Loucy (cell line): ENCODE measurements around the gene OVAAL.

Experiments used
- H2AFZ ChIP-seq: fragments of 200-600 bp; sonication (generic); 2 replicates; pipeline ENCODE4 v1.6.0; 2016; ENCODE audit warnings: antibody characterized with exemption, mild to moderate bottlenecking, low read length, moderate library complexity
- H3F3A ChIP-seq: fragments of 200-600 bp; 2 replicates; pipeline ENCODE4 v1.6.0; 2016; ENCODE audit warnings: antibody characterized with exemption, low read depth, mild to moderate bottlenecking
- H3K27me3 ChIP-seq: fragments of 200-600 bp; sonication (generic); 2 replicates; pipeline ENCODE4 v1.6.1; 2014; ENCODE audit warnings: low read length, mild to moderate bottlenecking; ENCODE audit not compliant: insufficient read depth, poor library complexity, severe bottlenecking
- H3K36me3 ChIP-seq: fragments of 200-600 bp; sonication (generic); 2 replicates; pipeline ENCODE4 v1.6.1; 2016; ENCODE audit warnings: low read length; ENCODE audit not compliant: insufficient read depth
- H3K4me1 ChIP-seq: fragments of 200-600 bp; sonication (generic); 2 replicates; pipeline ENCODE4 v1.5.1; 2014; ENCODE audit warnings: low read length, mild to moderate bottlenecking; ENCODE audit not compliant: insufficient read depth, poor library complexity, severe bottlenecking
- H3K4me2 ChIP-seq: fragments of 200-600 bp; sonication (generic); 2 replicates; pipeline ENCODE4 v1.6.0; 2014; ENCODE audit warnings: antibody characterized with exemption, low read length, low read depth, mild to moderate bottlenecking; ENCODE audit not compliant: poor library complexity, severe bottlenecking
- H3K4me3 ChIP-seq: fragments of 200-600 bp; sonication (generic); 2 replicates; pipeline ENCODE4 v1.5.1; 2014; ENCODE audit warnings: low read length, mild to moderate bottlenecking, mixed read lengths; ENCODE audit not compliant: poor library complexity, severe bottlenecking
- H3K79me2 ChIP-seq: fragments of 200-600 bp; sonication (generic); 2 replicates; pipeline ENCODE4 v1.6.1; 2014; ENCODE audit warnings: low read length; ENCODE audit not compliant: insufficient read depth
- H3K9ac ChIP-seq: fragments of 200-600 bp; sonication (generic); 2 replicates; pipeline ENCODE4 v1.6.0; 2014; ENCODE audit warnings: mild to moderate bottlenecking, low read depth, low read length, moderate library complexity; ENCODE audit not compliant: poor library complexity, severe bottlenecking
- H3K9me2 ChIP-seq: fragments of 200-600 bp; sonication (generic); replicated peaks from 2 replicates; pipeline ENCODE4 v1.6.1; 2016; ENCODE audit warnings: low read depth, low read length, mixed read lengths
- H3K9me3 ChIP-seq: fragments of 200-600 bp; sonication (generic); 2 replicates; pipeline ENCODE4 v1.6.1; 2014; ENCODE audit warnings: mild to moderate bottlenecking, antibody characterized with exemption, low read length, low read depth; ENCODE audit not compliant: insufficient read depth
- H4K20me1 ChIP-seq: fragments of 200-600 bp; sonication (generic); 2 replicates; pipeline ENCODE4 v1.6.0; 2014; ENCODE audit warnings: antibody characterized with exemption, low read length, mild to moderate bottlenecking; ENCODE audit not compliant: insufficient read depth, poor library complexity, severe bottlenecking
- CTCF ChIP-seq: fragments of 200-600 bp; sonication (generic); conservative IDR thresholded peaks from 2 replicates; pipeline ENCODE4 v1.5.1; 2014; ENCODE audit warnings: mild to moderate bottlenecking, antibody characterized with exemption, low read length
- EZH2phosphoT487 ChIP-seq: fragments of 200-600 bp; IDR thresholded peaks from 2 replicates; pipeline ENCODE4 v1.6.1; 2018; ENCODE audit warnings: antibody characterized with exemption, mild to moderate bottlenecking, moderate library complexity, borderline replicate concordance

Gene OVAAL

GRCh38 chr1:180572760-180573159, 14.0 kb downstream of the OVAAL start:
- H3K4me3 ChIP-seq = no peak overlapping the region
- TF ChIP-seq EZH2phosphoT487 (no peak), CTCF (no peak)
- H3K27me3 ChIP-seq = no peaks in the 10 kb centered on the region
- no peak overlapping the region for H2AFZ ChIP-seq
- H4K20me1 ChIP-seq = no peaks in the 10 kb centered on the region
- H3K79me2 ChIP-seq = no peaks in the 10 kb centered on the region
- no peaks in the 10 kb centered on the region for H3K4me1 ChIP-seq
- H3K4me2 ChIP-seq = no peak overlapping the region
- no peaks in the 10 kb centered on the region for H3K9me3 ChIP-seq
- H3F3A ChIP-seq = no peaks in the 10 kb centered on the region
- H3K36me3 ChIP-seq = no peaks in the 10 kb centered on the region
- no peak overlapping the region for H3K9ac ChIP-seq
- no peaks in the 10 kb centered on the region for H3K9me2 ChIP-seq

- Histone ChIP-seq H3K36me3 (no peaks in the 10 kb centered on the region), H3K27me3 (no peaks in the 10 kb centered on the region), H3K4me3 (no peak overlapping the region), H3K9me3 (no peaks in the 10 kb centered on the region), H4K20me1 (no peaks in the 10 kb centered on the region), H3K9ac (no peak overlapping the region), H3K9me2 (no peaks in the 10 kb centered on the region), H3K79me2 (no peaks in the 10 kb centered on the region), H2AFZ (no peak overlapping the region), H3K4me2 (no peak overlapping the region), H3K4me1 (no peaks in the 10 kb centered on the region), H3F3A (no peaks in the 10 kb centered on the region)
- TF ChIP-seq CTCF (no peak), EZH2phosphoT487 (no peak)
Measured at GRCh38 chr1:180574031-180574713, 15.4 kb downstream of the OVAAL start.

GRCh38 chr1:180577361-180577760, 18.6 kb downstream of the OVAAL start:
- no peaks in the 10 kb centered on the region for H3K4me1 ChIP-seq
- no peak for TF ChIP-seq CTCF
- TF ChIP-seq EZH2phosphoT487 = no peak
- no peak overlapping the region for H3K4me2 ChIP-seq
- H3K9me3 ChIP-seq = no peaks in the 10 kb centered on the region
- no peak overlapping the region for H3K4me3 ChIP-seq
- H3F3A ChIP-seq = no peaks in the 10 kb centered on the region
- no peaks in the 10 kb centered on the region for H3K79me2 ChIP-seq
- H3K9ac ChIP-seq = no peak overlapping the region
- H4K20me1 ChIP-seq = no peaks in the 10 kb centered on the region
- H2AFZ ChIP-seq = no peak overlapping the region
- H3K9me2 ChIP-seq = no peaks in the 10 kb centered on the region
- H3K27me3 ChIP-seq = no peaks in the 10 kb centered on the region
- no peaks in the 10 kb centered on the region for H3K36me3 ChIP-seq
